Left lobe of liver (tissue), 2 donors: ENCODE results near the gene PML. TPM values are rescaled to one million over a fixed set of nuclear protein-coding genes. Genes with fewer than 3 reads are reported as not detected.

ENCODE experiments used
- ATAC-seq: fragments of 200-7000 bp; cut with Tn5 transposase; one replicate; pipeline ENCODE4 v1.9.1; 2020; ENCODE audit warnings: mild to moderate bottlenecking, moderate library complexity
- DNase-seq: peaks from one replicate; pipeline ENCODE4 v3.0.0-alpha.2; 2020; ENCODE audit warnings: low spot score
- total RNA-seq: library from RNA; stranded (reverse); gene quantifications from one replicate; pipeline ENCODE4 v1.2.1, GENCODE V29; 2021
- donor health status: DM: no; HTN: no; CAD: no; lungs with moderate emphysema.
- donor health status: DM: no; HTN: yes; CAD: no.

The PML gene
- total RNA-seq, 1 donor from 2014 or later: 15.5 TPM

DNA sequence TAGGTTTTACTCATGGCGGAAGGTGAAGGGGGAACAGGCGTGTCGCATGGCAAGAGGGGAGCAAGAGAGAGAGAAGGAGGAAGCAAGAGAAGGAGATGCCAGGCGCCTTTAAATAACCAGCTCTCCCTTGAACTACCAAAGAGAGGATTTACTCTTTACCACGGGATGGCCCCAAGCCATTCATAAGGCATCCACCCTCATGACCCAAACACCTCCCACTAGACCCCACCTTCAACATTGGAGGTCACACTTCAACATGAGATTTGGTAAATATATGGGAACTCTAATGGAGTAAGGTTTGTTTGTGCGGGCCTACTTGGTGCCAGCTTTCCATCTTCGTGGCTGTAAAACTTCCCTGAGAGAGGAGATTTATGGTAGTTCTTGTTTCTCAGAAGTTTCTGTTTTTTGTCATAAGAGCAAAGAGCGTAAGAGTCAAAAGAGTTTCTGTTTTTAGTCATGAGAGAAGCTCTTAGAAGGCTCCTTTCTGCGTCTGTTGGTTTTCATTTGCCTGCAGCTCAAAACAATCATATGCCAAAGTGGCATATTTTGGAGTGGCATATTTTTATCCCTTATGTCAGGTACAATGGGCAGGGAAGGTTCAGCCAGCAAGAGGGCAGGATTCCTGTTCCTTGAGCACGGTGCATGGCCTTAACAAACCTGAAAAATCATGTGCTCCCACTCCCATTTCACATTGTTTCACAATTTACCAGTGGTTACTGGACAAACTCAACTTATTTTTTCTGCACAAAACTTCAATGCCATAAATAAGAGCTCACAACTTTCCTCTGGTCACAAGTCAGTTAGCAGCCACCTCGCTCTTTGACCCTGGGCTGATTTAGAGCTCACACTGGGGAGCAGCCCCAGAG lies 12.5 kb downstream of the PML start:
- ATAC-seq (no peak), DNase-seq (no peak)

- peak; percentile 47 for ATAC-seq
Measured at GRCh38 chr15:74007820-74008371, 13.4 kb downstream of the PML start.

DNA sequence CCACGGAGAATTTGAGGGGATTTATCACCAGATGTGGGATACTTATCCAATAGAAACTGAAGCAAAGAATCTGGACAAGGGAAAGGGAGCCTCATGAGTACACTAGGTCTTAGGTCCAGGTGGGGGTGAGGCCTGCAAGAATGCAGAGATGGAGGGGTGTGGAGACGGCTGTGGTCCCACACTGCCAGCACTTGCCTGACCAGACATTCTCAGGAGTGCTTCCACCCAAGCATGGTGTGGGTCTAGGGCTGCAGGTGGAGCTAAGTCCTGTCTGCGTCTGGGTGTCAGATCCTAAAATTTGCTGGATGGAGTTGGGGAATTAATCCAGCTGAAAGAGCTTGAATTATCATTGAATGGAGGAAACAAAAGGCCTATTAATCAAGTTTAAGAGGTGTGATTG lies 14.4 kb downstream of the PML start:
- ATAC-seq (no peak), DNase-seq (no peak)

More at GRCh38 chr15:74007820-74008371, 13.4 kb downstream of the PML start:
- no peak for DNase-seq

DNA sequence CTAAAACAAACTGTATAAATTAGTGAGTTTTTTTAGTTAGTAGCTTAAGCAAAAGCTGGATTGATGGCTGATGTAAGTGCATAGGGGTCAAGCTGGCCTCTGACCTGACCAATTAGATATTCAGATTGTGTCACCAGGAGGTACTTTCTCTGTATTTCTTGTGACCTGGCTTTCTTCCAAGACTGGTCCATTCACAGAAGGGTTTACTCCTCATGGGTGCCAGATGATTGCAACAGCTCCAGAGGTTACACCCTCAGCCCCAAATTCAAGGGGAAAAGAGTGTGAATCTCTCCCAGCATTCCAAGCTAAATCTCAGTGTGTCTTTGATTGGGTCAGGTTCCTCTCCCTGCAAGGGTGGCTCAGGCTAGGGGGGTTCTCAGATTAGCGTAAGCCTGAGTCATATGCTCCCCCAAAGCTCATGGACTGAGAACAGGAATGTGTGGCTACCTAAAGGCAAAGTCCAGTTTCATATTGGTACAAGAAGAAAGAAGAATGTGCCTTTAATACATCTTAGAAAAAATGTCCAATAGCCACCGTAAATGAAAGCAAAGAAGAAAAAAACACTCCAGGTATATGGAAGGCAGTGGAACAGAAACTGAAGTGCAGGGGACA lies 16.5 kb downstream of the PML start:
- ATAC-seq (peak; percentile 70), DNase-seq (peak; percentile 77)

GRCh38 chr15:74011610-74012009 lies 17.1 kb downstream of the PML start:
- ATAC-seq: peak; percentile 85
- peak; percentile 87 for DNase-seq

DNA sequence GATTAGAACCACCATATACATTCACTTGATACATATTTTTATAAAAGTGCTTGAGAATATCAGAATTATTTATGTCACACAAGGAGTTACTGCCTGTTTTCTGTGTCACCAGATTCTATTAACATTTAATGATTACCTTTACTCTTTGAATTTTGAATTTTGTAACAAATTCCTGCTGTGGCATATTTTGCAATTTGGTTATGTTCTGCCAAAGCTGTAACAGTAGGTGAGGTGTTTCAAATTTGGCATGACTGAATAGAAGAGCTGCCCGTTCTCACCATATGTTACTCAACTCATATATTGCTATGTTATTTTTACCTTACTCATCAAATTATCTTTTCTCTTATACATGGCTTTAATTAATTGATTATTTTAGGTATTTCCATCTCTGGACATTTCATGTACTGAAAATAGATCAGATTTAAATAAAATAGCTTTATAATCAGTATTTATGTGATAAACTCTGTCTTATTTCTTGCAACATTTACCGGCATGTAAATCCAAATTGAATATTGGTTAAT lies 18.9 kb downstream of the PML start:
- DNase-seq (no peak), ATAC-seq (peak; percentile 9)

GRCh38 chr15:74019734-74020133 lies 25.2 kb downstream of the PML start:
- no peak for ATAC-seq
- DNase-seq: no peak

- ATAC-seq (no peak), DNase-seq (no peak)
Measured at GRCh38 chr15:74022706-74023470, 28.4 kb downstream of the PML start.

GRCh38 chr15:74024687-74025086 lies 30.2 kb downstream of the PML start:
- no peak for DNase-seq
- no peak for ATAC-seq

GRCh38 chr15:74025436-74025835 lies 30.9 kb downstream of the PML start:
- ATAC-seq (peak; percentile 21), DNase-seq (no peak)

DNA sequence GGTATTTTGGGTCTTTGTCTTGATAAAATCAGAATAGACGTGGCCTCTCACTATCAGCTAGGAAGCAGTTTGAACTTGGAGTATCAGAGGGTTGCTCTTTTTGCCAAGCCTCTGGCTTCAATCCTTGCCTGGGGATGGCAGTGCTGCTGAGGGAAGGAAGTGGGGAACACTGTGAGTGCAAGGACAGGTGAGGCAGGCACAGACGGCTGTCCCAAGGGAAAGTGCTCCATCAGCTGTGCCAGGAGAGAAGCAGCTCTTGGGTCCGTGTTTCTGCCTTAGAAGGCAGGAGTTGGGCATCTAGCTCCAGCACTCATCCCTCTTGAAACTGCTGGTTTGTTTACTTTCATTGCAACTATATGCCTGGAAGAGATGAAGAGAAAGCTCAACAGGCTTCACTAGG lies 33.2 kb downstream of the PML start:
- ATAC-seq: no peak
- no peak for DNase-seq

GRCh38 chr15:74028646-74029045 lies 34.1 kb downstream of the PML start:
- no peak for ATAC-seq
- DNase-seq: no peak

GRCh38 chr15:74032046-74032445 lies 37.5 kb downstream of the PML start:
- DNase-seq (no peak), ATAC-seq (no peak)

- ATAC-seq: no peak
- no peak for DNase-seq
Measured at GRCh38 chr15:74032606-74033561, 38.4 kb downstream of the PML start.

DNA sequence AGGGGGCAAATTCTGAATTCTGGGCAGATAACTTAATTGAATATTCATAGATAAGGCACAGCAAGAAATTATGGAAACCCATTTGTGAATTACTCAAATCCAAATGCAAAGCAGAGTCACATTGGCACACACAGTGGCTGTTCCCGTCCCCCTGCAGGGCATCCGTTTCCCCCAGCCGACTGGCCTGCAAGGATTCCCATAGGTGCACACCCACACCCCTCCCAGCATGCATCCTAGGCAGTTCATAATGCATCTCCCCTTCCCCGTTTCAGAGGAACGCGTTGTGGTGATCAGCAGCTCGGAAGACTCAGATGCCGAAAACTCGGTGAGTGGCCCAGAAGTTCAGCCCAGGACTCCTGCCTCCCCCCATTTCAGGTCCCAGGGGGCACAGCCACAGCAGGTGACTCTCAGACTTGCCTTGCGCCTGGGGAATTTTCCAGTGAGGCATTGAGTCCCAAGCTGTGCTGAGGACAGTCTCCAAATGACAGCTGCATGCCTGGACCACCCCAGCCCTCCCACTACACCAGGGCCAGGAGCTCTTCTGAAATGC lies 39.8 kb downstream of the PML start:
- ATAC-seq: no peak
- DNase-seq: no peak

GRCh38 chr15:74035121-74036017 lies 40.9 kb downstream of the PML start:
- ATAC-seq (no peak), DNase-seq (no peak)

DNA sequence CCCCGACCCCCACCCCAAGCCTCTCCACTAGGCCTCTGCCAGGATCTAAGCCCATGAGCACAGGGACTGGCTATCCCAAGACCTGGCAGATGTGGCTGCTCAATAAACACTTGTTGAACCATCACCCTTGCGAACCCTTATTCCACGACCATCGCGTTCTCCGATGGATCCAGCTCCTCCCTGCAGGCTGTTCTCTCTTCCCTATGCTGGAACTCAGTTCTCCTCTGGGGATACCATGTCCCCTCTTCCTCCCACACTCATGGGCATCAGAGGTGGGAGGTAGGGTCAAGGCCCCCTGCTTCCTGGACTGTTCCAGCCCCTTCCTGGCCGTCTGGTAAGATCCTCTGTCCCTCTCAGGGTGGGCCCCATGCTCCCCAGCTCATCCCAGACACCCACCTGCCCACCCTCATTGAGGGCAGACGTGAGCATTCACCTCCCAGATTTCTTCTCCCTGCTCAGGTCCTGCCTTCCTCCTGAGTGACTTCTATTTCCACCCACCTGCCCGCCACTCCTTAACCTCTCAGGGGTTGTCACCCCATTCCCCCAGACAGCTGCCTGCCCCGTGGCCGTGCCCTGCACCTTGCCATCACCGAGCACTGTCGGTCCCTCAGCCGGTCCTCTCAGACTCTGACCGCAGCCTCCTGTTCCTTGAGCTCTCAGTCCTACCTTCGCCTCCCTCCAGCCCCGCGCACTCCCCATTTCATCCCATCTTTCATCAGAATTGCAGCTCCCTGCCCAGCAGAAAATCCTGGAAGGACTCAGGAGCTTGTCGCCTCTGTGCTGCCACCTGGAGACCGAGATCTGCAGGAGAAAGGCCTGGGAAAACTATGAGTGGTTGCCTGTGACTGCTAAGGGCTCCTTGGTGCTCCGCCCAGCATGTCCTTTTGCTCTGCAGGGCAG lies 42.0 kb downstream of the PML start:
- peak; percentile 62 for DNase-seq
- ATAC-seq: peak; percentile 83
